ENCODE results near the gene PRM2. TPM values are rescaled to one million over a fixed set of nuclear protein-coding genes. Genes with fewer than 3 reads are reported as not detected.

Gene PRM2
- total and polyA plus RNA-seq, 2 donors (not counting 3 experiments of a cell fraction or from before 2014, with no cell fraction given) = not detected

- H2AFZ ChIP-seq (ENCODE audit: low read depth, low read length) = no peak overlapping the region
- no peaks in the 10 kb centered on the region for H3K4me1 ChIP-seq (ENCODE audit: control insufficient read depth, extremely low read depth, insufficient read depth, low read length)
- no peaks in the 10 kb centered on the region for H3K79me2 ChIP-seq (ENCODE audit: control insufficient read depth, insufficient read depth, low read length)
- H3K9ac ChIP-seq (replicated peaks; ENCODE audit: extremely low read depth, insufficient read depth, low read length) = no peak overlapping the region
- CTCF ChIA-PET = no interaction called here
- H3K27me3 ChIP-seq (ENCODE audit: control insufficient read depth in 2 of 2, insufficient read depth in 2 of 2, low read length in 2 of 2) = no peaks in the 10 kb centered on the region
- no peaks in the 10 kb centered on the region for H3K9me1 ChIP-seq (replicated peaks; ENCODE audit: control insufficient read depth, extremely low read depth, insufficient read depth, low read length)
- no TSS peak for BruUV-seq (replicated peaks)
- dilution Hi-C loops (cut with MboI; ENCODE audit: extremely low pct_ligation_motif_present, low sequenced_read_pairs) (no loop called here), intact Hi-C loops (cut with micrococcal nuclease) (no loop called here)
- no peak overlapping the region for H3K4me3 ChIP-seq (replicated peaks in 1 of 3; ENCODE audit: insufficient read depth in 1 of 3, low read depth in 1 of 3, low read length in 3 of 3)
- TF ChIP-seq POLR2A (IDR thresholded peaks at IDR 0.05; ENCODE audit: low read depth, low read length) (no peak), FOS (IDR thresholded peaks at IDR 0.05; ENCODE audit: borderline replicate concordance, insufficient read depth, low read length) (no peak), JUN (IDR thresholded peaks at IDR 0.05; ENCODE audit: borderline replicate concordance, insufficient read depth, insufficient read length, low read depth) (no peak), POLR2AphosphoS5 (IDR thresholded peaks at IDR 0.05; ENCODE audit: insufficient read depth, low read depth, low read length) (no peak), MAX (IDR thresholded peaks at IDR 0.05; ENCODE audit: insufficient read depth, insufficient read length) (no peak)
- DNase-seq (ENCODE audit: low read depth, low spot score) = no peak
- FAIRE-seq = no peak
- POLR2A ChIA-PET = no interaction called here
- no peaks in the 10 kb centered on the region for H3K9me3 ChIP-seq (replicated peaks; ENCODE audit: control insufficient read depth, insufficient read depth, low read length)
- H3K4me2 ChIP-seq (ENCODE audit: insufficient read depth, low read length) = no peak overlapping the region
- H3K36me3 ChIP-seq (ENCODE audit: control insufficient read depth in 2 of 2, extremely low read depth in 1 of 2, insufficient read depth in 2 of 2, low read length in 2 of 2) = no peaks in the 10 kb centered on the region
- no peaks in the 10 kb centered on the region for H4K20me1 ChIP-seq (replicated peaks; ENCODE audit: control insufficient read depth, extremely low read depth, insufficient read depth, low read length)
- H3K27ac ChIP-seq (ENCODE audit: insufficient read depth, low read depth, low read length) = no peak overlapping the region
These were observed 765 bp upstream of the PRM2 start for GRCh38 chr16:11276896-11277593.

DNA sequence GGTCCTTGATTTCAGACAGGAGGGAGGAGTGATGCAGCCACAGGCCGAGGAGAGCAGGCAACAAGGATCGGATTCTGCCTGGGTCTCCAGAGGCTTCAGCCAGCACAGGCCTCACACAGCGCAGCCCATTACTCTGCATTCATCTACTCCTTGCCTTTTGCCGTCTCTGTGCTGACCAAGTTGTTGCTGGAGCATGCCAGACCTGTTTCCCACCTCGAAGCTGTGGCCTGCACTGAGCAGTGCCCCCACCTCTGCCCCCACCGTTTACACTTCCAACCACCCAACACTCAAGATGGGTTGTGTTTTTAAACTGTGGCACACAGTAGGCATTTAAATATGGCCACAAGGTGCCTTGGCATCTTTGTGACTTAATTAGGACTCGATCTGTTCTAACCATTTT, 1.3 kb downstream of the PRM2 start:
- BruUV-seq (replicated peaks) = no TSS peak
- Histone ChIP-seq H2AFZ (ENCODE audit: low read depth, low read length) (no peak overlapping the region), H3K79me2 (ENCODE audit: control insufficient read depth, insufficient read depth, low read length) (no peaks in the 10 kb centered on the region), H4K20me1 (replicated peaks; ENCODE audit: control insufficient read depth, extremely low read depth, insufficient read depth, low read length) (no peaks in the 10 kb centered on the region), H3K4me2 (ENCODE audit: insufficient read depth, low read length) (no peak overlapping the region), H3K9ac (replicated peaks; ENCODE audit: extremely low read depth, insufficient read depth, low read length) (no peak overlapping the region), H3K36me3 (ENCODE audit: control insufficient read depth in 2 of 2, extremely low read depth in 1 of 2, insufficient read depth in 2 of 2, low read length in 2 of 2) (no peaks in the 10 kb centered on the region), H3K9me1 (replicated peaks; ENCODE audit: control insufficient read depth, extremely low read depth, insufficient read depth, low read length) (no peaks in the 10 kb centered on the region), H3K27me3 (ENCODE audit: control insufficient read depth in 2 of 2, insufficient read depth in 2 of 2, low read length in 2 of 2) (no peaks in the 10 kb centered on the region), H3K9me3 (replicated peaks; ENCODE audit: control insufficient read depth, insufficient read depth, low read length) (no peaks in the 10 kb centered on the region), H3K4me3 (replicated peaks in 1 of 3; ENCODE audit: insufficient read depth in 1 of 3, low read depth in 1 of 3, low read length in 3 of 3) (no peak overlapping the region), H3K27ac (ENCODE audit: insufficient read depth, low read depth, low read length) (no peak overlapping the region), H3K4me1 (ENCODE audit: control insufficient read depth, extremely low read depth, insufficient read depth, low read length) (no peaks in the 10 kb centered on the region)
- FAIRE-seq (no peak), DNase-seq (ENCODE audit: low read depth, low spot score) (no peak)
- TF ChIP-seq EZH2 (IDR thresholded peaks at IDR 0.05; ENCODE audit: borderline replicate concordance, low read depth, low read length, severe bottlenecking) (no peak), FOS (IDR thresholded peaks at IDR 0.05; ENCODE audit: borderline replicate concordance, insufficient read depth, low read length) (no peak), MYC (IDR thresholded peaks at IDR 0.05; ENCODE audit: low read depth, low read length) (no peak), CTCF (IDR thresholded peaks at IDR 0.05; ENCODE audit: extremely low read depth in 1 of 2, insufficient read depth in 1 of 2, low read depth in 1 of 2, low read length in 2 of 2) (no peak), POLR2AphosphoS5 (IDR thresholded peaks at IDR 0.05; ENCODE audit: insufficient read depth, low read depth, low read length) (no peak)
- CTCF ChIA-PET = no interaction called here
- intact Hi-C loops (cut with micrococcal nuclease) = no loop called here
- POLR2A ChIA-PET = no interaction called here
- dilution Hi-C loops (cut with MboI; ENCODE audit: extremely low pct_ligation_motif_present, low sequenced_read_pairs) = no loop called here

All from endothelial cell of umbilical vein (primary cell).